KBM-7 (cell line): ENCODE measurements around the gene RNF6.

Experiments
- DNase-seq: peaks from one replicate; pipeline ENCODE4 v3.0.0-alpha.2; 2015
- in situ Hi-C: fragments of 300-500 bp; cut with MboI; formaldehyde crosslinking; loops from 2 replicates; pipeline ENCODE4 v1.14.3; 2020; ENCODE audit warnings: low sequenced_read_pairs, low pct_unique_long_range_greater_than_20kb, mixed read lengths

The RNF6 gene

GRCh38 chr13:26183416-26183815 lies 38.7 kb downstream of the RNF6 start:
- DNase-seq: no peak
- in situ Hi-C loops: loop anchor here (10.0 to 25.0 kb wide), 2 partner anchors 301 to 504 kb away; no protein-coding TSS in a partner anchor

- in situ Hi-C loops: loop anchor here (25.0 kb wide), 1 partner anchor 508 kb away; no protein-coding TSS in a partner anchor
- no peak for DNase-seq
These were observed 42.8 kb downstream of the RNF6 start for GRCh38 chr13:26179344-26179743.

- in situ Hi-C loops: no loop called here
- no peak for DNase-seq
These were observed 53.3 kb downstream of the RNF6 start for GRCh38 chr13:26168835-26169234.

- in situ Hi-C loops: no loop called here
- peak; percentile 39 for DNase-seq
These were observed 53.8 kb downstream of the RNF6 start for GRCh38 chr13:26168237-26168814.

- no peak for DNase-seq
- in situ Hi-C loops: no loop called here
These were observed 58.3 kb downstream of the RNF6 start for GRCh38 chr13:26163812-26164211.
